Uterus (tissue), 2 donors: Measurements from ENCODE around the gene SLC7A14.

Experiments
- POLR2A ChIP-seq, 2 donors: fragments of 450-650 bp; IDR thresholded peaks; one replicate each; pipeline ENCODE4 v1.6.1; 2016; ENCODE audit warnings: antibody characterized with exemption in 2 of 2, mild to moderate bottlenecking in 1 of 2, moderate library complexity in 1 of 2
- TF ChIP-seq, protein P1 (sequence below), 4 experiments: fragments of 200-600 bp in 2 of 4; fragments of 450-650 bp in 2 of 4; sonication (generic) in 2 of 4; IDR thresholded peaks; one replicate each; pipeline ENCODE4 v1.5.1; 2016 to 2019; ENCODE audit warnings: antibody characterized with exemption in 4 of 4, mild to moderate bottlenecking in 2 of 4, moderate library complexity in 1 of 4

DNA sequence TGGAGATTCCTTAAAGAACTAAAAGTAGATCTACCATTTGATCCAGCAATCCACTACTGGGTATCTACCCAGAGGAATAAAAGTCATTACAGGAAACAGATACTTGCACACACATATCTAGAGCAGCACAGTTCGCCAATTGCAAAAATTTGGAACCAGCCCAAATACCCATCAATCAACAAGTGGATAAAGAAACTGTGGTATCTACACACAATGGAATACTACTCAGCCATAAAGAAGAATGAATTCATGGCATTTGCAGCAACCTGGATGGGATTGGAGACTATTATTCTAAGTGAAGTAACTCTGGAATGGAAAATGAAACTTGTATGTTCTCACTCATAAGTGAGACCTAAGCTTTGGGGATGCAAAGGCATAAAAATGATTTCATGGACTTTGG is 23.8 kb downstream of the SLC7A14 start:
- TF ChIP-seq, protein P1, sequence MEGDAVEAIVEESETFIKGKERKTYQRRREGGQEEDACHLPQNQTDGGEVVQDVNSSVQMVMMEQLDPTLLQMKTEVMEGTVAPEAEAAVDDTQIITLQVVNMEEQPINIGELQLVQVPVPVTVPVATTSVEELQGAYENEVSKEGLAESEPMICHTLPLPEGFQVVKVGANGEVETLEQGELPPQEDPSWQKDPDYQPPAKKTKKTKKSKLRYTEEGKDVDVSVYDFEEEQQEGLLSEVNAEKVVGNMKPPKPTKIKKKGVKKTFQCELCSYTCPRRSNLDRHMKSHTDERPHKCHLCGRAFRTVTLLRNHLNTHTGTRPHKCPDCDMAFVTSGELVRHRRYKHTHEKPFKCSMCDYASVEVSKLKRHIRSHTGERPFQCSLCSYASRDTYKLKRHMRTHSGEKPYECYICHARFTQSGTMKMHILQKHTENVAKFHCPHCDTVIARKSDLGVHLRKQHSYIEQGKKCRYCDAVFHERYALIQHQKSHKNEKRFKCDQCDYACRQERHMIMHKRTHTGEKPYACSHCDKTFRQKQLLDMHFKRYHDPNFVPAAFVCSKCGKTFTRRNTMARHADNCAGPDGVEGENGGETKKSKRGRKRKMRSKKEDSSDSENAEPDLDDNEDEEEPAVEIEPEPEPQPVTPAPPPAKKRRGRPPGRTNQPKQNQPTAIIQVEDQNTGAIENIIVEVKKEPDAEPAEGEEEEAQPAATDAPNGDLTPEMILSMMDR (IDR thresholded peaks at IDR 0.05), result no peak
- TF ChIP-seq POLR2A (IDR thresholded peaks at IDR 0.05), result no peak
